Heart left ventricle (tissue), 13 donors: ENCODE results near the gene OOSP3.

Experiments
- POLR2A ChIP-seq, 2 donors: fragments of 450-650 bp; IDR thresholded peaks; one replicate each; pipeline ENCODE4 v1.6.1; 2017; ENCODE audit warnings: antibody characterized with exemption in 2 of 2, mild to moderate bottlenecking in 2 of 2, moderate library complexity in 2 of 2
- TF ChIP-seq, protein P1 (sequence below), 12 donors: fragments of 200-600 bp; sonication (generic) in 4 of 12; IDR thresholded peaks; one replicate each; pipeline versions ENCODE4 v1.5.0 to v1.8.0; 2018 to 2022; ENCODE audit warnings: antibody characterized with exemption in 12 of 12, mild to moderate bottlenecking in 5 of 12
- donor health status: ischemic (EF 13 %, LVEDD 7.1; RV severe dilation, severe dysfunction).
- donor health status: DM: no; HTN: yes; CAD: no.
- donor health status: DM: no; HTN: no; CAD: no.
- donor health status: ischemic (EF 25% LVEDD 6.9; RV normal size, moderate dysfunction).
- donor health status: ischemic (EF 25% LVEDD 5.7; RV mildly dilated, moderate dysfunction).
- donor health status: ischemic (EF 35%, LVEDD 5.7; RV mildly dilated, moderate dysfunction).
- donor health status: nonischemic (EF 11% LVEDD 7.7; RV severe dilation, severe dysfunction).
- donor health status: DM: yes; HTN: yes; CAD: no.
- donor health status: PGD.
- donor health status: ischemic (EF 29% LVEDD 5.4; RV normal size, mild dysfunction).
- donor health status: nonischemic (EF 23%, LVEDD 6.1; RV moderate dilation, normal function).

DNA sequence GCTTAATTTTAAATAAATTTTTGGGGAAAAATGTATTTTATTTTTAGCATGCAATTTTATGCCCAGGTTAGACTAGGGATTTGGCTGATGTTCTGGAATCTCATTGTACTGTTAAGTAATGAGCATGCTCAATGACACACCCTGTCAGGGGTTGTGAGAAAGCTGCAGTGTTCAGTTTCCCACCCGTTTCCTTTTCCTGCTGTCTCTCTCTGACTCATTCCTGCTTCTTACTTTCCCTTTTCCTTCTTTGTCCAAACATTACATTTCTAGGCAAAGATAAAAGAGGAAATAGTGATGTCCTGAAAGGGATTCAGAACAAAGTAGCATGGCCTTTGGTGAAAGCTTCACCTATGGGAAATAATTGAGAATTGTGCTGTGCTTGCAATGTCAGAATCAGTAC lies 22.7 kb downstream of the OOSP3 start:
- TF ChIP-seq, protein P1, sequence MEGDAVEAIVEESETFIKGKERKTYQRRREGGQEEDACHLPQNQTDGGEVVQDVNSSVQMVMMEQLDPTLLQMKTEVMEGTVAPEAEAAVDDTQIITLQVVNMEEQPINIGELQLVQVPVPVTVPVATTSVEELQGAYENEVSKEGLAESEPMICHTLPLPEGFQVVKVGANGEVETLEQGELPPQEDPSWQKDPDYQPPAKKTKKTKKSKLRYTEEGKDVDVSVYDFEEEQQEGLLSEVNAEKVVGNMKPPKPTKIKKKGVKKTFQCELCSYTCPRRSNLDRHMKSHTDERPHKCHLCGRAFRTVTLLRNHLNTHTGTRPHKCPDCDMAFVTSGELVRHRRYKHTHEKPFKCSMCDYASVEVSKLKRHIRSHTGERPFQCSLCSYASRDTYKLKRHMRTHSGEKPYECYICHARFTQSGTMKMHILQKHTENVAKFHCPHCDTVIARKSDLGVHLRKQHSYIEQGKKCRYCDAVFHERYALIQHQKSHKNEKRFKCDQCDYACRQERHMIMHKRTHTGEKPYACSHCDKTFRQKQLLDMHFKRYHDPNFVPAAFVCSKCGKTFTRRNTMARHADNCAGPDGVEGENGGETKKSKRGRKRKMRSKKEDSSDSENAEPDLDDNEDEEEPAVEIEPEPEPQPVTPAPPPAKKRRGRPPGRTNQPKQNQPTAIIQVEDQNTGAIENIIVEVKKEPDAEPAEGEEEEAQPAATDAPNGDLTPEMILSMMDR (IDR thresholded peaks at IDR 0.05): no peak
- TF ChIP-seq POLR2A (IDR thresholded peaks at IDR 0.05): no peak
